Mesendoderm (in vitro differentiated cells): ENCODE data around the gene HERC4.
"Not testable (repeated sequence)": the region's sequence is repeated elsewhere in the genome, so short reads cannot be mapped to it uniquely, and the experiment has no call there.

Experiments
- DNase-seq: peaks from one replicate; pipeline ENCODE4 v3.0.0; 2013
- H2AK5ac ChIP-seq: 2 replicates; pipeline ENCODE4 v1.6.1; 2013; ENCODE audit warnings: low read length, inconsistent platforms
- H2BK120ac ChIP-seq: 2 replicates; pipeline ENCODE4 v1.6.1; 2013; ENCODE audit warnings: low read depth, mild to moderate bottlenecking, low read length, moderate library complexity, mixed read lengths
- H2BK15ac ChIP-seq: replicated peaks from 2 replicates; pipeline ENCODE4 v1.6.1; 2013; ENCODE audit warnings: low read depth, mild to moderate bottlenecking, moderate library complexity
- H2BK5ac ChIP-seq: 2 replicates; pipeline ENCODE4 v1.6.1; 2013; ENCODE audit warnings: low read length, inconsistent platforms
- H3K18ac ChIP-seq: 2 replicates; pipeline ENCODE4 v1.6.1; 2013; ENCODE audit warnings: mild to moderate bottlenecking, low read length, mixed read lengths
- H3K23ac ChIP-seq: one replicate; pipeline ENCODE4 v1.6.1; 2013; ENCODE audit warnings: low read length
- H3K27ac ChIP-seq: 2 replicates; pipeline ENCODE4 v1.5.1; 2013; ENCODE audit warnings: low read depth, mild to moderate bottlenecking, inconsistent platforms, low read length, moderate library complexity
- H3K27me3 ChIP-seq: 2 replicates; pipeline ENCODE4 v1.6.1; 2013; ENCODE audit warnings: low read length, control low read depth, mild to moderate bottlenecking, inconsistent platforms; ENCODE audit not compliant: insufficient read depth, poor library complexity
- H3K36me3 ChIP-seq: 2 replicates; pipeline ENCODE4 v1.6.1; 2013; ENCODE audit warnings: low read length, inconsistent platforms; ENCODE audit not compliant: control insufficient read depth, insufficient read depth
- H3K4ac ChIP-seq: one replicate; pipeline ENCODE4 v1.6.1; 2013; ENCODE audit warnings: low read depth, mild to moderate bottlenecking, low read length, moderate library complexity
- H3K4me1 ChIP-seq: 2 replicates; pipeline ENCODE4 v1.6.1; 2013; ENCODE audit warnings: low read depth, low read length, inconsistent platforms; ENCODE audit not compliant: control insufficient read depth
- H3K4me2 ChIP-seq: 2 replicates; pipeline ENCODE4 v1.6.1; 2013; ENCODE audit warnings: low read length
- H3K4me3 ChIP-seq: 2 replicates; pipeline ENCODE4 v1.5.1; 2013; ENCODE audit warnings: mild to moderate bottlenecking, low read length
- H3K56ac ChIP-seq: one replicate; pipeline ENCODE4 v1.6.1; 2013; ENCODE audit warnings: low read length
- H3K79me1 ChIP-seq: 2 replicates; pipeline ENCODE4 v1.6.1; 2013; ENCODE audit warnings: low read length, inconsistent platforms
- H3K79me2 ChIP-seq: 2 replicates; pipeline ENCODE4 v1.6.1; 2013; ENCODE audit warnings: mild to moderate bottlenecking, low read length; ENCODE audit not compliant: control insufficient read depth, insufficient read depth
- H3K9ac ChIP-seq: 2 replicates; pipeline ENCODE4 v1.6.1; 2013; ENCODE audit warnings: low read length, inconsistent platforms
- H4K5ac ChIP-seq: one replicate; pipeline ENCODE4 v1.6.1; 2013; ENCODE audit warnings: low read length
- H4K8ac ChIP-seq: one replicate; pipeline ENCODE4 v1.6.1; 2013; ENCODE audit warnings: low read depth, mild to moderate bottlenecking, control low read depth, low read length, moderate library complexity
- WGBS: extraction: QIAGEN DNeasy Blood & Tissue Kit; methylation state at CpG from one replicate; pipeline ENCODE4 v1.1.7; 2013; ENCODE audit warnings: low lambda C conversion rate, missing lambda C conversion rate; ENCODE audit not compliant: insufficient coverage; ENCODE audit errors: extremely low coverage; 5-methylcytosine and 5-hydroxymethylcytosine counted together

The HERC4 gene

GRCh38 chr10:67982603-67983002 lies 92.5 kb downstream of the HERC4 start:
- H2BK15ac ChIP-seq, H3K27me3 ChIP-seq, H3K23ac ChIP-seq, H3K4ac ChIP-seq, H4K5ac ChIP-seq, H3K4me3 ChIP-seq, H3K4me2 ChIP-seq, H2BK5ac ChIP-seq, H3K56ac ChIP-seq, H3K9ac ChIP-seq, DNase-seq, H3K27ac ChIP-seq, H3K4me1 ChIP-seq, H3K18ac ChIP-seq, H3K79me1 ChIP-seq, H3K79me2 ChIP-seq, H2AK5ac ChIP-seq, H2BK120ac ChIP-seq, H4K8ac ChIP-seq, H3K36me3 ChIP-seq: not testable (repeated sequence)
- WGBS = no CpG with 5 or more reads among the region's 8 CpGs

DNA sequence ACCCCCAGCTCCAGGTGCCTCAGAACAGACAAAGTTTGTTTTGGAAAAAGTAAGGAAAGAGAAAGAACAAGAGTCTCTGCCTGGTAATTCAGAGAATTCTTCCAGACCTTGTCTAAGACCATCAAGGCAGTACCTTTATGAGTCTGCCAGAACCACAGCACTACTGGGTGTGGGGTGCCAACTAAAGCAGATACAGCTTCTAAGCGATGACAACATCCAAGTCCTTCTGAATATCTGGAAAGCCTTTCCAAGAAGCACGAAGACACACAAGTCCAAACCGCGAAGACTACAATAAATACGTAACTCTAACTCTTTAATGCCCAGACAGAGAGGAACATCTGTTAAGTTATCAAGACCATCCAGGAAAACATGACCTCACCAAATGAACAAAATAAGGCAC lies 96.3 kb downstream of the HERC4 start:
- WGBS = no CpG with 5 or more reads among the region's 5 CpGs
- Histone ChIP-seq H3K36me3 (no peaks in the 10 kb centered on the region), H3K79me2 (no peaks in the 10 kb centered on the region)

GRCh38 chr10:67977251-67977650 lies 97.8 kb downstream of the HERC4 start:
- Histone ChIP-seq H3K56ac (no peak overlapping the region), H2AK5ac (no peak overlapping the region), H3K27me3 (no peaks in the 10 kb centered on the region), H4K8ac (no peak overlapping the region), H2BK120ac (no peak overlapping the region), H3K79me1 (no peaks in the 10 kb centered on the region), H3K4me3 (no peak overlapping the region), H3K79me2 (no peaks in the 10 kb centered on the region), H3K4ac (no peak overlapping the region), H3K4me1 (no peaks in the 10 kb centered on the region), H3K27ac (no peak overlapping the region), H3K36me3 (no peaks in the 10 kb centered on the region), H3K23ac (no peak overlapping the region), H2BK15ac (no peak overlapping the region), H2BK5ac (no peak overlapping the region), H3K9ac (no peak overlapping the region), H3K18ac (no peak overlapping the region), H4K5ac (no peak overlapping the region), H3K4me2 (no peak overlapping the region)
- no peak for DNase-seq
- no CpG with 5 or more reads among the region's 2 CpGs for WGBS

More for the DNA sequence above, 96.3 kb downstream of the HERC4 start:
- no peak overlapping the region for H2BK120ac ChIP-seq
- H3K4me3 ChIP-seq = no peak overlapping the region
- H3K18ac ChIP-seq = no peak overlapping the region
- DNase-seq = no peak
- no peak overlapping the region for H3K56ac ChIP-seq
- no peak overlapping the region for H3K27ac ChIP-seq
- no peak overlapping the region for H4K8ac ChIP-seq
- no peak overlapping the region for H3K4ac ChIP-seq
- H3K23ac ChIP-seq = no peak overlapping the region
- no peaks in the 10 kb centered on the region for H3K4me1 ChIP-seq
- H3K4me2 ChIP-seq = no peak overlapping the region
- no peaks in the 10 kb centered on the region for H3K27me3 ChIP-seq
- no peak overlapping the region for H4K5ac ChIP-seq
- H3K79me1 ChIP-seq = no peaks in the 10 kb centered on the region
- H2BK15ac ChIP-seq = no peak overlapping the region
- H2BK5ac ChIP-seq = no peak overlapping the region
- no peak overlapping the region for H3K9ac ChIP-seq
- H2AK5ac ChIP-seq = no peak overlapping the region

DNA sequence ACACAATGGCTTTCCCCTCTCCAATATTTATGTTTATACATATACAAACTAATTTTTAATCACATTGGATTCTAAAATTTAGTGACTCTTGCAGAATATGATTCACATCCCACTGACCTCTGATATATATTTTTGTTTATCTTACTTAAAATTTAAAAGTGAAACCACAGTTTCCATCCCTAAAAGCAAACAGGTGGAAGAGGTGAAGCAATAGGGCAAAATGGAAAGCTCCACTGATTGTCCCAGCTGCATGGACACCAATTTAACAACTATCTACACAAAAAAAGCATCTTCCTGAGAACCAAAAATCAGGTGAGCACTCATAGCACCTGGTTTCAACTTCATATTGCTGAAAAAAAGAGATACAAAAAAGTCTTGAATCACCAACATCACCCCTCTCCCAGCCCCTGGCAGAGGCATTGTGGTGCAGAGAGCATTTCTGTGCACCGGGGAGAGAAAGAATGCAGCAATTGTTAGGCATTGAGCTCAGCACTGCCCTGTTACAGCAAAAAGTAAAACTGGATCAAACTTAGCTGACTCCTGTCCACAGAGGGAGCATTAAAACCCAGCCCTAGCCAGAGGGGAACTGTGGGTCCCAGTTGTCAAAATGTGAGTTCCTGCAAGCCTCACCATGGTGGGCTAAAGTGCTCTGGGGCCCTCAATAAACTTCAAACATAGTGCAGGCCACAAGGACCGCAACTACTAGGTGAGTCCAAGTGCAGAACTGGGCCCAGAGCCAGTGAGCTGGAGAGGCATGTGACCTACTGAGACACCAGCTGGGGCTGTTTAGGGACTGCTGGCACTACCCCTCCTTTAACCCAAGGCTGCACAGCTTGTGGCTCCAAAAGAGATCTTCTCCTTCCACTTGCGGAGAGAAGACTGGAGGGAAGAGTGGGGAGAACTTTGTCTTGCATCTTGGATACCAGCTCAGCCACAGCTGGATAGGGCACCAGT lies 98.5 kb downstream of the HERC4 start:
- H3K56ac ChIP-seq = no peak overlapping the region
- H3K9ac ChIP-seq = no peak overlapping the region
- H3K79me1 ChIP-seq = no peaks in the 10 kb centered on the region
- no peak overlapping the region for H3K23ac ChIP-seq
- H2BK120ac ChIP-seq = no peak overlapping the region
- H3K27me3 ChIP-seq = no peaks in the 10 kb centered on the region
- H3K18ac ChIP-seq = no peak overlapping the region
- H3K4me1 ChIP-seq = no peaks in the 10 kb centered on the region
- no peak for DNase-seq
- H3K27ac ChIP-seq = no peak overlapping the region
- no peak overlapping the region for H2BK15ac ChIP-seq
- no peaks in the 10 kb centered on the region for H3K79me2 ChIP-seq
- no peak overlapping the region for H4K8ac ChIP-seq
- no peak overlapping the region for H3K4ac ChIP-seq
- no peak overlapping the region for H3K4me3 ChIP-seq
- no CpG with 5 or more reads among the region's 3 CpGs for WGBS
- no peak overlapping the region for H2AK5ac ChIP-seq
- H3K36me3 ChIP-seq = no peaks in the 10 kb centered on the region
- H3K4me2 ChIP-seq = no peak overlapping the region
- no peak overlapping the region for H4K5ac ChIP-seq
- no peak overlapping the region for H2BK5ac ChIP-seq

GRCh38 chr10:67975871-67976270 lies 99.2 kb downstream of the HERC4 start:
- H3K4ac ChIP-seq = no peak overlapping the region
- H3K79me1 ChIP-seq = no peaks in the 10 kb centered on the region
- H3K9ac ChIP-seq = no peak overlapping the region
- WGBS = no CpG with 5 or more reads among the region's 1 CpG
- no peak overlapping the region for H2BK5ac ChIP-seq
- no peaks in the 10 kb centered on the region for H3K27me3 ChIP-seq
- H3K27ac ChIP-seq = no peak overlapping the region
- H3K18ac ChIP-seq = no peak overlapping the region
- H2AK5ac ChIP-seq = no peak overlapping the region
- H3K23ac ChIP-seq = no peak overlapping the region
- no peaks in the 10 kb centered on the region for H3K4me1 ChIP-seq
- no peak overlapping the region for H3K4me2 ChIP-seq
- H2BK15ac ChIP-seq = no peak overlapping the region
- H4K8ac ChIP-seq = no peak overlapping the region
- H3K79me2 ChIP-seq = no peaks in the 10 kb centered on the region
- H2BK120ac ChIP-seq = no peak overlapping the region
- no peaks in the 10 kb centered on the region for H3K36me3 ChIP-seq
- no peak for DNase-seq
- H3K4me3 ChIP-seq = no peak overlapping the region
- no peak overlapping the region for H3K56ac ChIP-seq
- no peak overlapping the region for H4K5ac ChIP-seq
